ENCODE measurements around the gene DIO3.

DNA sequence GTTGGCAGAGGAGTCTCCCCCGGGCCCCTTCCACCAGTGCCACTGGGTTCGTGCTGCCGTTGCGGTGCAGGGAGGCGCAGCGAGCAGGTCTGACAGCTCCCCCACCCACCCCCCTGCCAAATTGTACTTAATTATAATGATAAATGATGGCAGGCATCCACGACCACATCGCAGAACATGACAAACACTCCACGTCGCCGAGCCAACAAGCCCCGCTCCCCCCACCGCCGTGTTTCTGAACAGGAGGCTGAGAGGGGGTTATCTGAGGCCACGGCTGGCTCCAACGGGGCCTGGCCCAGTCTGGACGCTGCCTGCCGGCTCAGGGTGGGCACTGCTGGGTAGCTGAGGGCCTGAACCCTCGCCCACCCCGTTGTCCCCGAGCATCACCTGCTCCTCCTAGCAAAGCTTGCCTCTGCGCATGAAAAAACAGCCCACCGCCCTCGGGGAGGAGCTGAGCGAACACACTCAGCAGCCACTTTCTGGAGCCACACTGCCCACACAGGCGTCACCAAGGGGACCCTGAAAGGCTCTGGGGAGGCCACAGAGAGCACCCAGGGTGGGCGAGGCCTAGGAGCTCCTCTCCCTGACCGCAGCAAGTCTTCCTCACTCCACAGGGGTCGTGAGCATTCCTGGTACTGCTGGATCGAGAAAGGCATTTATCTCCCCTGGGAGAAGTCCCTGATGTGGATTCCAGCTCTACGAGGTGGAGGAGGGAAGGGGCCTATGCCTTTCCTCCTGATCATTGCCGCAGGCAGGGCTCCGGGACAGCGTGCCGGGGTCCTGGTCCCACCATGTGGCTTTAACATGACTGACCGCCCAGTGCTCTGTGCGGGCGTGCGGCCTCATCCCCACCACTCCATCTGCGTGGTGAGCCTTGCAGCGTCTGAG is 35.4 kb upstream of the DIO3 start:
- TF ChIP-seq, protein P1, sequence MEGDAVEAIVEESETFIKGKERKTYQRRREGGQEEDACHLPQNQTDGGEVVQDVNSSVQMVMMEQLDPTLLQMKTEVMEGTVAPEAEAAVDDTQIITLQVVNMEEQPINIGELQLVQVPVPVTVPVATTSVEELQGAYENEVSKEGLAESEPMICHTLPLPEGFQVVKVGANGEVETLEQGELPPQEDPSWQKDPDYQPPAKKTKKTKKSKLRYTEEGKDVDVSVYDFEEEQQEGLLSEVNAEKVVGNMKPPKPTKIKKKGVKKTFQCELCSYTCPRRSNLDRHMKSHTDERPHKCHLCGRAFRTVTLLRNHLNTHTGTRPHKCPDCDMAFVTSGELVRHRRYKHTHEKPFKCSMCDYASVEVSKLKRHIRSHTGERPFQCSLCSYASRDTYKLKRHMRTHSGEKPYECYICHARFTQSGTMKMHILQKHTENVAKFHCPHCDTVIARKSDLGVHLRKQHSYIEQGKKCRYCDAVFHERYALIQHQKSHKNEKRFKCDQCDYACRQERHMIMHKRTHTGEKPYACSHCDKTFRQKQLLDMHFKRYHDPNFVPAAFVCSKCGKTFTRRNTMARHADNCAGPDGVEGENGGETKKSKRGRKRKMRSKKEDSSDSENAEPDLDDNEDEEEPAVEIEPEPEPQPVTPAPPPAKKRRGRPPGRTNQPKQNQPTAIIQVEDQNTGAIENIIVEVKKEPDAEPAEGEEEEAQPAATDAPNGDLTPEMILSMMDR (conservative IDR thresholded peaks at IDR 0.05; ENCODE audit: low read length): no peak
- no peak for TF ChIP-seq EZH2phosphoT487 (IDR thresholded peaks at IDR 0.05; ENCODE audit: borderline replicate concordance, low read depth, low read length)
